ENCODE data around the gene XXYLT1.

XXYLT1 gene

GRCh38 chr3:195068084-195069080 lies 202.6 kb downstream of the XXYLT1 start:
- Histone ChIP-seq H3K4me3 (ENCODE audit: low read length in 2 of 2) (no peak overlapping the region), H3K27me3 (ENCODE audit: control insufficient read depth in 1 of 2, insufficient read depth in 2 of 2, low read length in 2 of 2) (no peaks in the 10 kb centered on the region), H3K9ac (ENCODE audit: low read length in 2 of 2) (no peak overlapping the region), H3K9me3 (ENCODE audit: control insufficient read depth in 2 of 2, low read length in 2 of 2) (no peaks in the 10 kb centered on the region), H3K4me1 (ENCODE audit: control insufficient read depth, insufficient read depth, low read length) (peaks cover 16% of the 10 kb centered on the region), H3K27ac (ENCODE audit: low read length) (no peak overlapping the region), H3K36me3 (ENCODE audit: control insufficient read depth in 2 of 2, insufficient read depth in 2 of 2, low read length in 2 of 2) (peaks cover 5 to 8% of the 10 kb centered on the region in 2 donors)

GRCh38 chr3:195066441-195066841 lies 204.5 kb downstream of the XXYLT1 start:
- H3K27me3 ChIP-seq (ENCODE audit: control insufficient read depth in 1 of 2, insufficient read depth in 2 of 2, low read length in 2 of 2): no peaks in the 10 kb centered on the region
- H3K36me3 ChIP-seq (ENCODE audit: control insufficient read depth in 2 of 2, insufficient read depth in 2 of 2, low read length in 2 of 2): peaks cover 5 to 7% of the 10 kb centered on the region in 2 donors
- H3K27ac ChIP-seq (ENCODE audit: low read length): no peak overlapping the region
- H3K9me3 ChIP-seq (ENCODE audit: control insufficient read depth in 2 of 2, low read length in 2 of 2): no peaks in the 10 kb centered on the region
- H3K4me3 ChIP-seq (ENCODE audit: low read length in 2 of 2): no peak overlapping the region
- peaks cover 27% of the 10 kb centered on the region for H3K4me1 ChIP-seq (ENCODE audit: control insufficient read depth, insufficient read depth, low read length)
- H3K9ac ChIP-seq (ENCODE audit: low read length in 2 of 2): no peak overlapping the region

GRCh38 chr3:195065864-195066185 lies 205.1 kb downstream of the XXYLT1 start:
- Histone ChIP-seq H3K36me3 (ENCODE audit: control insufficient read depth in 2 of 2, insufficient read depth in 2 of 2, low read length in 2 of 2) (peaks cover 5 to 7% of the 10 kb centered on the region in 2 donors), H3K27me3 (ENCODE audit: control insufficient read depth in 1 of 2, insufficient read depth in 2 of 2, low read length in 2 of 2) (no peaks in the 10 kb centered on the region), H3K4me3 (ENCODE audit: low read length in 2 of 2) (no peak overlapping the region), H3K9me3 (ENCODE audit: control insufficient read depth in 2 of 2, low read length in 2 of 2) (no peaks in the 10 kb centered on the region), H3K27ac (ENCODE audit: low read length) (no peak overlapping the region), H3K4me1 (ENCODE audit: control insufficient read depth, insufficient read depth, low read length) (peaks cover 27% of the 10 kb centered on the region), H3K9ac (ENCODE audit: low read length in 2 of 2) (no peak overlapping the region)

GRCh38 chr3:195065142-195065863 lies 205.7 kb downstream of the XXYLT1 start:
- Histone ChIP-seq H3K27me3 (ENCODE audit: control insufficient read depth in 1 of 2, insufficient read depth in 2 of 2, low read length in 2 of 2) (no peaks in the 10 kb centered on the region), H3K36me3 (ENCODE audit: control insufficient read depth in 2 of 2, insufficient read depth in 2 of 2, low read length in 2 of 2) (peaks cover 5 to 7% of the 10 kb centered on the region in 2 donors), H3K9me3 (ENCODE audit: control insufficient read depth in 2 of 2, low read length in 2 of 2) (no peaks in the 10 kb centered on the region), H3K9ac (ENCODE audit: low read length in 2 of 2) (no peak overlapping the region), H3K4me1 (ENCODE audit: control insufficient read depth, insufficient read depth, low read length) (peaks cover 27% of the 10 kb centered on the region), H3K27ac (ENCODE audit: low read length) (no peak overlapping the region), H3K4me3 (ENCODE audit: low read length in 2 of 2) (no peak overlapping the region)

GRCh38 chr3:195064300-195064931 lies 206.5 kb downstream of the XXYLT1 start:
- H3K4me3 ChIP-seq (ENCODE audit: low read length in 2 of 2): peak overlapping the region in 1 of 2 donors; percentile 35
- H3K36me3 ChIP-seq (ENCODE audit: control insufficient read depth in 2 of 2, insufficient read depth in 2 of 2, low read length in 2 of 2): peaks cover 4% of the 10 kb centered on the region in 2 donors
- H3K9me3 ChIP-seq (ENCODE audit: control insufficient read depth in 2 of 2, low read length in 2 of 2): no peaks in the 10 kb centered on the region
- H3K27me3 ChIP-seq (ENCODE audit: control insufficient read depth in 1 of 2, insufficient read depth in 2 of 2, low read length in 2 of 2): no peaks in the 10 kb centered on the region
- peak overlapping the region; percentile 24 for H3K27ac ChIP-seq (ENCODE audit: low read length)
- H3K4me1 ChIP-seq (ENCODE audit: control insufficient read depth, insufficient read depth, low read length): peaks cover 30% of the 10 kb centered on the region
- no peak overlapping the region for H3K9ac ChIP-seq (ENCODE audit: low read length in 2 of 2)

- H3K9ac ChIP-seq (ENCODE audit: low read length in 2 of 2): no peak overlapping the region
- peaks cover 30% of the 10 kb centered on the region for H3K4me1 ChIP-seq (ENCODE audit: control insufficient read depth, insufficient read depth, low read length)
- H3K36me3 ChIP-seq (ENCODE audit: control insufficient read depth in 2 of 2, insufficient read depth in 2 of 2, low read length in 2 of 2): peaks cover 0 to 2% of the 10 kb centered on the region in 2 donors
- H3K27me3 ChIP-seq (ENCODE audit: control insufficient read depth in 1 of 2, insufficient read depth in 2 of 2, low read length in 2 of 2): no peaks in the 10 kb centered on the region
- H3K9me3 ChIP-seq (ENCODE audit: control insufficient read depth in 2 of 2, low read length in 2 of 2): no peaks in the 10 kb centered on the region
- H3K27ac ChIP-seq (ENCODE audit: low read length): no peak overlapping the region
- no peak overlapping the region for H3K4me3 ChIP-seq (ENCODE audit: low read length in 2 of 2)
Measured at GRCh38 chr3:195063581-195064193, 207.3 kb downstream of the XXYLT1 start.

GRCh38 chr3:195062866-195063540 lies 208.0 kb downstream of the XXYLT1 start:
- Histone ChIP-seq H3K9me3 (ENCODE audit: control insufficient read depth in 2 of 2, low read length in 2 of 2) (no peaks in the 10 kb centered on the region), H3K4me1 (ENCODE audit: control insufficient read depth, insufficient read depth, low read length) (peaks cover 30% of the 10 kb centered on the region), H3K9ac (ENCODE audit: low read length in 2 of 2) (no peak overlapping the region), H3K27ac (ENCODE audit: low read length) (no peak overlapping the region), H3K4me3 (ENCODE audit: low read length in 2 of 2) (no peak overlapping the region), H3K36me3 (ENCODE audit: control insufficient read depth in 2 of 2, insufficient read depth in 2 of 2, low read length in 2 of 2) (no peaks in the 10 kb centered on the region), H3K27me3 (ENCODE audit: control insufficient read depth in 1 of 2, insufficient read depth in 2 of 2, low read length in 2 of 2) (no peaks in the 10 kb centered on the region)

GRCh38 chr3:195061756-195062655 lies 209.0 kb downstream of the XXYLT1 start:
- Histone ChIP-seq H3K9me3 (ENCODE audit: control insufficient read depth in 2 of 2, low read length in 2 of 2) (no peaks in the 10 kb centered on the region), H3K4me1 (ENCODE audit: control insufficient read depth, insufficient read depth, low read length) (peaks cover 30% of the 10 kb centered on the region), H3K27ac (ENCODE audit: low read length) (no peak overlapping the region), H3K4me3 (ENCODE audit: low read length in 2 of 2) (no peak overlapping the region), H3K9ac (ENCODE audit: low read length in 2 of 2) (no peak overlapping the region), H3K36me3 (ENCODE audit: control insufficient read depth in 2 of 2, insufficient read depth in 2 of 2, low read length in 2 of 2) (no peaks in the 10 kb centered on the region), H3K27me3 (ENCODE audit: control insufficient read depth in 1 of 2, insufficient read depth in 2 of 2, low read length in 2 of 2) (no peaks in the 10 kb centered on the region)

GRCh38 chr3:195060531-195061291 lies 210.2 kb downstream of the XXYLT1 start:
- Histone ChIP-seq H3K4me1 (ENCODE audit: control insufficient read depth, insufficient read depth, low read length) (peaks cover 30% of the 10 kb centered on the region), H3K9me3 (ENCODE audit: control insufficient read depth in 2 of 2, low read length in 2 of 2) (no peaks in the 10 kb centered on the region), H3K9ac (ENCODE audit: low read length in 2 of 2) (no peak overlapping the region), H3K36me3 (ENCODE audit: control insufficient read depth in 2 of 2, insufficient read depth in 2 of 2, low read length in 2 of 2) (no peaks in the 10 kb centered on the region), H3K27ac (ENCODE audit: low read length) (no peak overlapping the region), H3K27me3 (ENCODE audit: control insufficient read depth in 1 of 2, insufficient read depth in 2 of 2, low read length in 2 of 2) (no peaks in the 10 kb centered on the region), H3K4me3 (ENCODE audit: low read length in 2 of 2) (no peak overlapping the region)

Data from stomach smooth muscle (tissue), 2 donors.